SK-MEL-5 (cell line): ENCODE measurements around the gene TOM1L1. TPM values are rescaled to one million over a fixed set of nuclear protein-coding genes. Genes with fewer than 3 reads are reported as not detected.

Experiments used
- DNase-seq: peaks from one replicate; pipeline ENCODE4 v3.0.0-alpha.2; 2016; ENCODE audit warnings: low read depth, low spot score
- in situ Hi-C: cut with HindIII; loops from 2 replicates; pipeline ENCODE4 v1.10.0; 2016; ENCODE audit warnings: low sequenced_read_pairs, high pct_unique_total_duplicates, low pct_unique_long_range_greater_than_20kb
- total RNA-seq: library from RNA; depleted of rRNA; stranded (reverse); fragments of >200 nt; shearing (Covaris generic); gene quantifications from 2 replicates; pipeline ENCODE4 v1.2.3, GENCODE V29; 2014

TOM1L1 gene
- total RNA-seq, 1 experiment from 2014 or later, result 51.8 TPM

DNA sequence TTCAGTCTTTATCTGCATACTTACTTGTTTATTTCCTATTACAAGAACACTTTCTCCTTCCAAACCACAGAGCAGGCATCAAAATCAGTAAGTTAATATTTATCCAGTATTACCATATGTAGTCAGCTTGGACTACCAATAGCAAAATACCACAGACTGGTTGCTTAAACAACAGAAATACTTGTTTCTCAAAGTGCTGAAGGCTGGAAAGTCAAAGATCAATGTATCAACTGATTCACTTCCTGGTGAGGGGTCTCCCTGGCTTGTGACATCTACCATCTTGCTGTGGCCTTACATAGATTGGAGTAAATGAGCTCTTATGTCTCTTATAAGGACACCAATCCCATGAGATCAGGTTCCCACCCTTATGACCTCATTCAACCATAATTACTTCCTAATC lies 70.5 kb downstream of the TOM1L1 start:
- no peak for DNase-seq
- in situ Hi-C loops, result no loop called here

DNA sequence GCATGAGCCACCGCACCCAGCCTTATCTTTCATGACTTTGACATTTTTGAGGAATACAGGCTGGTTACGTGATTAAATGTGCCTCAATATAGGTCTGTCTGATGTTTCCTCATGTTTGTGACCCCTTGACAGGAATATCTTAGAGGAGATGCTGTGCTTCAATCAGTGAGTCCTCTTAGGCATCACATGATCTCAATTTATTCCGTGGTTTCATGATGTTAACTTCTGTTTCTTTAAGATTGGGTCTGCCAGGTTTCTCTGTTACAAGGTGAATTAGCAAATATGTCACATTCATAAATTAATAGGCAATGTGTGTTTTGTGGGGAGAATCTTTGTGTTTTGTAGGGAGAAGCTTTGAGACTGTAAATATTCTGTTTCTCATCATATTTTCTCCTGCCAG lies 71.2 kb downstream of the TOM1L1 start:
- in situ Hi-C loops, result no loop called here
- no peak for DNase-seq

- no peak for DNase-seq
- in situ Hi-C loops, result no loop called here
Measured at GRCh38 chr17:54972406-54973138, 71.9 kb downstream of the TOM1L1 start.

- in situ Hi-C loops, result no loop called here
- DNase-seq, result no peak
Measured at GRCh38 chr17:54974759-54975158, 74.1 kb downstream of the TOM1L1 start.

DNA sequence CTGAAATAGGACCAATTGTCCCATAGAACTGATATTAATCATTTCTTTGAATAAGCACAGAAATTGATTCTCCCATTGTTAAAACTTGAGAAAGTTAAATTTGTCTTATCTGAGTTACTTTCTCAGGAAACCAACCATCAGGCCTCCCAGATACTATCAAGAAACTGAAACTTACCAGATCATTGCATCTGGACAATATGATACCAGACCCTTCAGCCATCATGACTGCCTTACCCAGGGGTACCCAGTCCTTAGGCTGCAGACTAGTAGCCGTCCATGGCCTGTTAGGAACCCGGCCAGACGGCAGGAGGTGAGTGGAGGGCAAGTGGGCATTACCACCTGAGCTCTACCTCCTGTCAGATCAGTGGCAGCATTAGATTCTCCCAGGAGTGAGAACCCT lies 75.7 kb downstream of the TOM1L1 start:
- DNase-seq, result no peak
- in situ Hi-C loops, result no loop called here

- in situ Hi-C loops, result no loop called here
- DNase-seq, result no peak
Measured at GRCh38 chr17:54977744-54978143, 77.1 kb downstream of the TOM1L1 start.

GRCh38 chr17:54979657-54980056 lies 79.0 kb downstream of the TOM1L1 start:
- no peak for DNase-seq
- in situ Hi-C loops, result no loop called here

GRCh38 chr17:54980375-54980774 lies 79.7 kb downstream of the TOM1L1 start:
- DNase-seq, result no peak
- in situ Hi-C loops, result no loop called here

DNA sequence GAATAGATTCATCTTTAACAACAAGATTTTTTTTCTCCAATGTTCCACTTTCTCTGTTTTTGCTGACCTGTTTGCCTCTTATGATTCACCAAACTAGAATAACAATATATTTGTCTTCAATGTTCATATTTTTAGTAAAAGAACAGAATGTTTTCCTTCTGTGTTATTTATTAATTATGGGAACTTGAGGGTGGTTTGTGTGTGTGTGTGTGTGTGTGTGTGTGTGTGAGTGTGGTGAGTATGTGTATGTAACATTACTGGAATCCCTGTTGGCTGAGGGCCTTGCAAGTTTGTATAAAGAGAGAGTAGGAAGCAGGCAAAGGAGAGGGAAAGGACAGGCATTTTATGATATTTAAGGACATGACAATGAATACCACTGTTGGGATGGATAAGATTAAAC lies 81.7 kb downstream of the TOM1L1 start:
- no peak for DNase-seq
- in situ Hi-C loops, result no loop called here

GRCh38 chr17:54983260-54983659 lies 82.6 kb downstream of the TOM1L1 start:
- DNase-seq, result no peak
- in situ Hi-C loops, result no loop called here

GRCh38 chr17:54985476-54985875 lies 84.8 kb downstream of the TOM1L1 start:
- DNase-seq, result no peak
- in situ Hi-C loops, result no loop called here

- no peak for DNase-seq
- in situ Hi-C loops, result no loop called here
Measured at GRCh38 chr17:54990118-54990517, 89.5 kb downstream of the TOM1L1 start.

- no peak for DNase-seq
- in situ Hi-C loops, result no loop called here
Measured at GRCh38 chr17:54991567-54991966, 90.9 kb downstream of the TOM1L1 start.

- in situ Hi-C loops, result no loop called here
- peak; percentile 68 for DNase-seq
Measured at GRCh38 chr17:54992797-54993639, 92.4 kb downstream of the TOM1L1 start.

DNA sequence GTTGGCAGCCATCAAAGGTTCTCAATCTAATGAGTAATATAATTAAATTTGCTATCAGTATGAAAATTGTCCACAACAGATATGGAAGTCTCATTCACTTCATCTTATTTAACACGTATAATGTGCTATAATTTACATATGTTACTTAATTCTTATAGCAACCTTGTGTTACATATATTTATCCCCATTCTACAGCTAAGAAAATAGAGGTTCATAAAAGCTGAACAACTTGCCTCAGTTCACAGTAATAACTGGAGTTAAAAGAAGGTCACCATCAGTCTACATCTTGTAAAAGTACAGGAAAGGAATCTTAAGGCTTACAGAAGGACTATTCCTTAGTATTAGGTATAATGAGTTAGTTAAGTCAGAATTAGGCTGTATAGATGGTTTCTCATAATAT lies 95.8 kb downstream of the TOM1L1 start:
- DNase-seq, result no peak
- in situ Hi-C loops, result no loop called here

- in situ Hi-C loops, result no loop called here
- peak; percentile 5 for DNase-seq
Measured at GRCh38 chr17:55002458-55002857, 101.8 kb downstream of the TOM1L1 start.

DNA sequence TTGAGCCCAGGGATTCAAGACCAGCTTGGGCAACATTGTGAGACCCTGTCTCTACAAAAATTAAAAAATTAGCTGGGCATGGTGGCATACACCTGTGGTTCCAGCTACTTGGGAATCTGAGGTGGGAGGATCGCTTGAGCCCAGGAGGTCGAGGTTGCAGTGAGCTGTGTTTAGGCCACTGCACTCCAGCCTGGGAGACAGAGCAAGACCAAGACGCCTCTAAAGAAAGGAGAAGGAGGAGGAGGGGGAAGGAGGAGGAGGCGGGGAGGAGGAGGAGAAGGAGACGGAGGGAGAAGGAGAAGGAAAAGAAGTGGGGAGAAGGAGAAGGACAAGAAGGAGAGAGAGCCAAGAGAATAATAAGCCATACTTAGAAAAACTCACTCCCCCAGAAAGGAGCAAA lies 103.8 kb downstream of the TOM1L1 start:
- in situ Hi-C loops, result no loop called here
- no peak for DNase-seq

DNA sequence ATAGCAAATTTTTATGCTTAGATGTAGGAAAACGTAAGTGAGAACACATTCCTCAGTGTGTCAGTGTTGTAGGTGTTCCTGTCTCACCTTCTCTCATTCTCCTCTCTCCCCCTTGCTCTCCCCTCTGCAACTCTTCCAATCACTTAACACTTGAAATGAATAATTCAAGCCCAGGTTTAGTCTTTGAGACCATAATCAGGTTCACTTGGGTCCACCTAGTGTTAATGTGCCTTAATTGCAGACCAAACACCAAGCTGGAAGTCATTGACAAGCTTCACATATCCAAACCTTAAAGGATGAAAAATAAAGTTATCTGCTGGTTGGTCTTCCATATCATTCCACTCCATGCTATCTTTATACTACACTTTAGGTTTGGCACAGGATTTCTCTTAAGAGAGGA lies 104.9 kb downstream of the TOM1L1 start:
- DNase-seq, result peak; percentile 53
- in situ Hi-C loops, result no loop called here
